Fibroblast of lung (primary cell): ENCODE results near the gene IHH.

Experiments
- CTCF ChIP-seq, 2 donors: IDR thresholded peaks in 1 of 2; conservative IDR thresholded peaks in 1 of 2; 1 replicate in 1 of 2; 2 replicates in 1 of 2; pipeline ENCODE4 v1.5.1; 2011 to 2012; ENCODE audit warnings: low read length in 2 of 2, control low read depth in 1 of 2, inconsistent platforms in 1 of 2, low read depth in 1 of 2, mild to moderate bottlenecking in 1 of 2
- EZH2 ChIP-seq: IDR thresholded peaks from 2 replicates; pipeline ENCODE4 v1.5.1; 2012; ENCODE audit warnings: low read length, control low read depth, mild to moderate bottlenecking; ENCODE audit errors: missing control alignments

- TF ChIP-seq EZH2 = no peak
- no peak for TF ChIP-seq CTCF (conservative IDR thresholded peaks at IDR 0.05 in 1 of 2, IDR thresholded peaks at IDR 0.05 in 1 of 2; ENCODE audit: low read depth in 1 of 2, low read length in 2 of 2)
Observed at GRCh38 chr2:219095406-219095935, 34.8 kb upstream of the IHH start.
